ENCODE results near the gene PMM2.

- TF ChIP-seq CTCF (IDR thresholded peaks at IDR 0.05; ENCODE audit: low read length), result no peak
- no peak for TF ChIP-seq EZH2 (IDR thresholded peaks at IDR 0.05; ENCODE audit: borderline replicate concordance, low read length)
These were observed 62.6 kb downstream of the PMM2 start for GRCh38 chr16:8859913-8860881.

All from OCI-LY1 (cell line).